Measurements from ENCODE around the gene ACRBP.

DNA sequence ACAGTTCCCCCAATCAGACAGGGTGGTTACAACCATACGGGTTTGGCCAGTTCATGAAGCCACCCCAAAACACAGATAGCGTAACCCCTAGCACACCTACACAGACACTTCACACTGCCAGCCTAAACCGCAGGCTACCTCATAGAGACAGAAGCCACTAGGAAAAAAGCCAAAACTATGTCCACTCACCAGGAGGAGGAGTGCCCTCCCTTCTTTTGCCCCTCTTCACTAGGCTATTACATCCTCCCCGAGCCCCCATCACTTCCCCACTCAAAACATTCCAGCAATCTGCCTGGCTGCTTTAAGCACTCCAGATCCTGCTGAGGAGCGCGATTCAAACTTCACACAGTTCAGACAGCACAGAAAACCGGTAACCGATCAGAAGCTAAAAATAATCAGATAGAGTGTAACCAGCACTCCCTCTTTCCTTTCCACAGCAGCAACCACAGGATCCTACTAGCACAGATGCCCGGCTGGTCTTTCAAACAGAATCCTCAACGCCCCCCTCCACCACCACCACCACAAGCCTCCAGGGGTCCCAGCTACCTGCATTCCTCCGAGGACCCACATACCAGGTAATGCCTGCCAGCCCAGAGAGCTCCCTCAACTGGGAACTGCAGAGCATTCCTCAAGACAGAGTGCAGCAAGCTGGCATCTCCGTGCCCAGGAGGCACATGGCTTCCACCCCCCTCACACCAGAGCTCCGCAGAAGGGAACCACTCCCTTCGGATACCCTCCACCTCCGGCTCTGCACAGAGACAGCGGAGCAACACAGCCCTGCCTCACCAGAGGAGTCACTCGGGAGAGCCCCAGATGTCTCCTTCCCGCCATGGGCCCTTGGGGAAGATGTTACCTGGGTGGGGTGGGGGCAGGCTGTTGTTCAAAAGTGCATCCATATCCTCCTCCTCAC, 41.6 kb downstream of the ACRBP start:
- TF ChIP-seq EZH2phosphoT487 (IDR thresholded peaks at IDR 0.05; ENCODE audit: insufficient read depth, low read depth) (no peak), EZH2 (IDR thresholded peaks at IDR 0.05; ENCODE audit: insufficient read depth, poor library complexity, severe bottlenecking) (no peak)
